Glutamatergic neuron (in vitro differentiated cells): ENCODE results near the gene DOCK11. TPM values are rescaled to one million over a fixed set of nuclear protein-coding genes. Genes with fewer than 3 reads are reported as not detected.
A peak's percentile ranks its signal among the peaks of the same experiment; 100 is the strongest.

ENCODE experiments used
- DNase-seq: peaks from one replicate; pipeline ENCODE4 v3.0.0; 2022
- H3K27ac Mint-ChIP-seq: one replicate; pipeline ENCODE4 v1.8.0; 2020; ENCODE audit warnings: mild to moderate bottlenecking, mixed read lengths, inconsistent platforms; ENCODE audit not compliant: unreplicated experiment
- H3K27me3 Mint-ChIP-seq: one replicate; pipeline ENCODE4 v1.8.0; 2020; ENCODE audit warnings: mild to moderate bottlenecking, moderate library complexity, mixed read lengths, inconsistent platforms; ENCODE audit not compliant: unreplicated experiment
- H3K36me3 Mint-ChIP-seq: one replicate; pipeline ENCODE4 v1.8.0; 2020; ENCODE audit warnings: mild to moderate bottlenecking, mixed read lengths, inconsistent platforms; ENCODE audit not compliant: unreplicated experiment
- H3K4me1 Mint-ChIP-seq: one replicate; pipeline ENCODE4 v1.8.0; 2020; ENCODE audit warnings: mild to moderate bottlenecking, low read depth, mixed read lengths, inconsistent platforms; ENCODE audit not compliant: unreplicated experiment
- H3K4me3 Mint-ChIP-seq: one replicate; pipeline ENCODE4 v1.8.0; 2020; ENCODE audit warnings: mild to moderate bottlenecking, mixed read lengths, inconsistent platforms; ENCODE audit not compliant: unreplicated experiment
- H3K9me3 Mint-ChIP-seq: one replicate; pipeline ENCODE4 v1.8.0; 2020; ENCODE audit warnings: mild to moderate bottlenecking, moderate library complexity, mixed read lengths, inconsistent platforms; ENCODE audit not compliant: unreplicated experiment
- total RNA-seq: library from RNA; stranded (reverse); fragmentation: NEBNext Ultra II Directional; extraction: Animal tissue kit (Norgen Biotek cat#: 25700); gene quantifications from one replicate; pipeline ENCODE4 v1.2.1, GENCODE V29; 2021; ENCODE audit not compliant: unreplicated experiment
- TF ChIP-seq, protein P1 (sequence below): fragments of 200-600 bp; sonication (generic); IDR thresholded peaks from one replicate; pipeline ENCODE4 v1.5.0; 2021; ENCODE audit not compliant: partially characterized antibody, unreplicated experiment

Gene DOCK11
- total RNA-seq, 1 donor from 2014 or later: 53.1 TPM

- TF ChIP-seq, protein P1, sequence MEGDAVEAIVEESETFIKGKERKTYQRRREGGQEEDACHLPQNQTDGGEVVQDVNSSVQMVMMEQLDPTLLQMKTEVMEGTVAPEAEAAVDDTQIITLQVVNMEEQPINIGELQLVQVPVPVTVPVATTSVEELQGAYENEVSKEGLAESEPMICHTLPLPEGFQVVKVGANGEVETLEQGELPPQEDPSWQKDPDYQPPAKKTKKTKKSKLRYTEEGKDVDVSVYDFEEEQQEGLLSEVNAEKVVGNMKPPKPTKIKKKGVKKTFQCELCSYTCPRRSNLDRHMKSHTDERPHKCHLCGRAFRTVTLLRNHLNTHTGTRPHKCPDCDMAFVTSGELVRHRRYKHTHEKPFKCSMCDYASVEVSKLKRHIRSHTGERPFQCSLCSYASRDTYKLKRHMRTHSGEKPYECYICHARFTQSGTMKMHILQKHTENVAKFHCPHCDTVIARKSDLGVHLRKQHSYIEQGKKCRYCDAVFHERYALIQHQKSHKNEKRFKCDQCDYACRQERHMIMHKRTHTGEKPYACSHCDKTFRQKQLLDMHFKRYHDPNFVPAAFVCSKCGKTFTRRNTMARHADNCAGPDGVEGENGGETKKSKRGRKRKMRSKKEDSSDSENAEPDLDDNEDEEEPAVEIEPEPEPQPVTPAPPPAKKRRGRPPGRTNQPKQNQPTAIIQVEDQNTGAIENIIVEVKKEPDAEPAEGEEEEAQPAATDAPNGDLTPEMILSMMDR: no peak
- H3K27ac Mint-ChIP-seq: no peak overlapping the region
- no peaks in the 10 kb centered on the region for H3K27me3 Mint-ChIP-seq
- H3K4me1 Mint-ChIP-seq: no peaks in the 10 kb centered on the region
- peaks cover 3% of the 10 kb centered on the region for H3K9me3 Mint-ChIP-seq
- H3K36me3 Mint-ChIP-seq: no peaks in the 10 kb centered on the region
- no peak for DNase-seq
- no peak overlapping the region for H3K4me3 Mint-ChIP-seq
Measured at GRCh38 chrX:118723376-118723775, 227.8 kb downstream of the DOCK11 start.

- H3K27me3 Mint-ChIP-seq: no peaks in the 10 kb centered on the region
- H3K27ac Mint-ChIP-seq: no peak overlapping the region
- peaks cover 5% of the 10 kb centered on the region for H3K9me3 Mint-ChIP-seq
- no peak for DNase-seq
- H3K4me1 Mint-ChIP-seq: no peaks in the 10 kb centered on the region
- TF ChIP-seq, protein P1: no peak
- H3K4me3 Mint-ChIP-seq: no peak overlapping the region
- H3K36me3 Mint-ChIP-seq: no peaks in the 10 kb centered on the region
Measured at GRCh38 chrX:118724365-118724764, 228.8 kb downstream of the DOCK11 start.

GRCh38 chrX:118724775-118725174, 229.2 kb downstream of the DOCK11 start:
- H3K4me3 Mint-ChIP-seq: no peak overlapping the region
- no peaks in the 10 kb centered on the region for H3K36me3 Mint-ChIP-seq
- TF ChIP-seq, protein P1: no peak
- peaks cover 5% of the 10 kb centered on the region for H3K9me3 Mint-ChIP-seq
- H3K27ac Mint-ChIP-seq: no peak overlapping the region
- DNase-seq: no peak
- H3K27me3 Mint-ChIP-seq: no peaks in the 10 kb centered on the region
- no peaks in the 10 kb centered on the region for H3K4me1 Mint-ChIP-seq

DNA sequence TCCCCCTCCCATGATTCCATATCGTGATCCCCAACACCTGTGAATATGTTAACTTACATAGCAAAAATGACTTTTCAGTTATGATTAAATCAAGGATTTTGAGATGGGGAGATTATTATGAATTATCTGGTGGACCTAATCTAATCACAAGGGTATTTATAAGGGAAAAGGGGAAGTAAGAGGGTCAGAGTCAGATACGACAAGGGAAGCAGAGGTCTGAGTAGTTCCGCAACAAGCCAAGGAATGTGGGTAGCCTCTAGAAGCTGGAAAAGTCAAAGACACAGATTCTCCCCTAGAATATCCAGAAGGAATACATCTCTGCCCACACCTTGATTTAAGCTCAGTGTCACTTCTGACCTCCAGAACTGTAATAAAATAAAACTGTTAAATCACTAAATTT, 230.8 kb downstream of the DOCK11 start:
- Mint-ChIP-seq H3K9me3 (peaks cover 5% of the 10 kb centered on the region), H3K4me3 (peak overlapping the region; percentile 72), H3K27ac (no peak overlapping the region), H3K36me3 (no peaks in the 10 kb centered on the region), H3K27me3 (no peaks in the 10 kb centered on the region), H3K4me1 (no peaks in the 10 kb centered on the region)
- TF ChIP-seq, protein P1: no peak
- no peak for DNase-seq

GRCh38 chrX:118726887-118727685, 231.5 kb downstream of the DOCK11 start, which contains the start of gene IL13RA1:
IL13RA1 (plus strand) TSS chrX:118727606; CDS start chrX:118727639, 33 bp downstream.
- DNase-seq: peak; percentile 69
- Mint-ChIP-seq H3K27me3 (no peaks in the 10 kb centered on the region), H3K4me1 (no peaks in the 10 kb centered on the region), H3K4me3 (peak within 1 kb of the TSS; percentile 72), H3K9me3 (peaks cover 4% of the 10 kb centered on the region), H3K27ac (no peak within 1 kb of the TSS), H3K36me3 (no peaks in the 10 kb centered on the region)
- TF ChIP-seq, protein P1: no peak
